Endothelial cell of umbilical vein (primary cell): ENCODE measurements around the gene SLC5A6. TPM values are rescaled to one million over a fixed set of nuclear protein-coding genes. Genes with fewer than 3 reads are reported as not detected.
A peak's percentile ranks its signal among the peaks of the same experiment; 100 is the strongest.

Source experiments
- BruUV-seq: library from RNA; stranded (reverse); fragments of 400-500 nt; replicated peaks from 2 replicates; lab custom pipeline; 2021; lab: Mats Ljungman, UMichigan
- CTCF ChIA-PET: fragments of 300-600, 350-600 bp; sonication (Branson Sonifier 250); formaldehyde crosslinking; loops from one replicate; lab custom pipeline; 2021; ENCODE audit warnings: antibody characterized with exemption, inconsistent platforms; lab: Charles Lee
- POLR2A ChIA-PET: fragments of 300-600, 350-600 bp; sonication (Branson Sonifier 250); formaldehyde crosslinking; loops from one replicate; lab custom pipeline; 2021; ENCODE audit warnings: antibody characterized with exemption, inconsistent platforms; lab: Charles Lee
- DNase-seq: peaks from one replicate; pipeline ENCODE4 v3.0.0-alpha.2; 2011; ENCODE audit warnings: low read depth, low spot score
- FAIRE-seq: peaks from 2 replicates; lab custom pipeline; 2011; peaks lifted over from hg19 to GRCh38; lab: Jason Lieb, UNC
- H2AFZ ChIP-seq: 2 replicates; pipeline ENCODE4 v1.6.0; 2012; ENCODE audit warnings: low read depth, low read length, control low read depth, inconsistent platforms
- H3K27ac ChIP-seq: 2 replicates; pipeline ENCODE4 v1.5.1; 2011; ENCODE audit warnings: low read depth, mild to moderate bottlenecking, control low read depth, low read length, moderate library complexity; ENCODE audit not compliant: insufficient read depth
- H3K27me3 ChIP-seq, 2 experiments: 2 replicates each; pipeline versions ENCODE4 v1.6.0 to v1.6.1; 2011; ENCODE audit warnings: low read length in 2 of 2, mixed read lengths in 1 of 2; ENCODE audit not compliant: control insufficient read depth in 2 of 2, insufficient read depth in 2 of 2
- H3K36me3 ChIP-seq, 2 experiments: 2 replicates in 1 of 2; 3 replicates in 1 of 2; pipeline ENCODE4 v1.5.1; 2011; ENCODE audit warnings: low read length in 2 of 2, mild to moderate bottlenecking in 1 of 2, moderate library complexity in 1 of 2; ENCODE audit not compliant: control insufficient read depth in 2 of 2, insufficient read depth in 2 of 2; ENCODE audit errors: extremely low read depth in 1 of 2
- H3K4me1 ChIP-seq: 3 replicates; pipeline ENCODE4 v1.5.1; 2011; ENCODE audit warnings: mild to moderate bottlenecking, low read length; ENCODE audit not compliant: control insufficient read depth, insufficient read depth; ENCODE audit errors: extremely low read depth
- H3K4me2 ChIP-seq: 2 replicates; pipeline ENCODE4 v1.6.1; 2011; ENCODE audit warnings: low read length, control low read depth, mixed read lengths; ENCODE audit not compliant: insufficient read depth
- H3K4me3 ChIP-seq, 3 experiments: fragments of 200-600 bp in 1 of 3; sonication (generic), shearing (Covaris generic) in 1 of 3; replicated peaks in 1 of 3; 2 replicates each; pipeline ENCODE4 v1.5.1; 2011 to 2016; ENCODE audit warnings: control low read depth in 3 of 3, low read length in 3 of 3, mild to moderate bottlenecking in 2 of 3, inconsistent platforms in 1 of 3, low read depth in 1 of 3, moderate library complexity in 1 of 3; ENCODE audit not compliant: insufficient read depth in 1 of 3
- H3K79me2 ChIP-seq: 2 replicates; pipeline ENCODE4 v1.6.0; 2012; ENCODE audit warnings: low read length, inconsistent platforms; ENCODE audit not compliant: control insufficient read depth, insufficient read depth
- H3K9ac ChIP-seq: replicated peaks from 2 replicates; pipeline ENCODE3; 2011; ENCODE audit warnings: low read length, control low read depth; ENCODE audit not compliant: insufficient read depth; ENCODE audit errors: extremely low read depth
- H3K9me1 ChIP-seq: replicated peaks from 3 replicates; pipeline ENCODE4 v1.6.0; 2011; ENCODE audit warnings: mild to moderate bottlenecking, low read length; ENCODE audit not compliant: control insufficient read depth, insufficient read depth; ENCODE audit errors: extremely low read depth
- H3K9me3 ChIP-seq: replicated peaks from 2 replicates; pipeline ENCODE4 v1.5.1; 2012; ENCODE audit warnings: low read length, inconsistent platforms; ENCODE audit not compliant: control insufficient read depth, insufficient read depth
- H4K20me1 ChIP-seq: replicated peaks from 2 replicates; pipeline ENCODE3; 2011; ENCODE audit warnings: mild to moderate bottlenecking, low read length; ENCODE audit not compliant: control insufficient read depth, insufficient read depth; ENCODE audit errors: extremely low read depth
- EZH2 ChIP-seq: IDR thresholded peaks from 2 replicates; pipeline ENCODE4 v1.6.1; 2012; ENCODE audit warnings: borderline replicate concordance, low read depth, mild to moderate bottlenecking, moderate library complexity, low read length, inconsistent platforms; ENCODE audit not compliant: severe bottlenecking
- FOS ChIP-seq: IDR thresholded peaks from 2 replicates; pipeline ENCODE4 v1.6.1; 2011; ENCODE audit warnings: mild to moderate bottlenecking, low read length, moderate library complexity, borderline replicate concordance; ENCODE audit not compliant: insufficient read depth
- GATA2 ChIP-seq: IDR thresholded peaks from 2 replicates; pipeline ENCODE4 v1.7.0; 2011; ENCODE audit warnings: low read depth, mild to moderate bottlenecking, moderate library complexity, mixed read lengths, low read length; ENCODE audit not compliant: insufficient read length, insufficient read depth
- JUN ChIP-seq: IDR thresholded peaks from 2 replicates; pipeline ENCODE4 v1.6.1; 2011; ENCODE audit warnings: borderline replicate concordance, low read depth; ENCODE audit not compliant: insufficient read length, insufficient read depth
- MYC ChIP-seq: IDR thresholded peaks from one replicate; pipeline ENCODE4 v1.6.1; 2011; ENCODE audit warnings: mild to moderate bottlenecking, low read depth, low read length
- POLR2AphosphoS5 ChIP-seq: IDR thresholded peaks from 2 replicates; pipeline ENCODE4 v1.6.1; 2012; ENCODE audit warnings: low read depth, mild to moderate bottlenecking, control low read depth, low read length, moderate library complexity; ENCODE audit not compliant: insufficient read depth
- dilution Hi-C: fragments of 300-500 bp; cut with MboI; formaldehyde crosslinking; loops from one replicate; pipeline ENCODE4 v1.15.0; 2019; ENCODE audit warnings: low sequenced_read_pairs; ENCODE audit not compliant: extremely low pct_ligation_motif_present
- intact Hi-C: fragments of 100-400 bp; cut with micrococcal nuclease; formaldehyde crosslinking; loops from one replicate; pipeline ENCODE4 v1.10.0; 2022
- polyA plus RNA-seq, 4 experiments: library from polyadenylated mRNA; depleted of rRNA in 3 of 4; stranded (reverse) in 3 of 4; unstranded in 1 of 4; fragments of >200 nt; gene quantifications; 2 replicates each; pipeline versions ENCODE4 v1.2.1 to v1.2.3, GENCODE V29; 2011 to 2012; ENCODE audit warnings: missing spikeins in 1 of 4
- total RNA-seq: library from RNA; stranded (reverse); gene quantifications from 2 replicates; pipeline ENCODE4 v1.2.3, GENCODE V29; 2021
- TF ChIP-seq, protein P1 (sequence below): IDR thresholded peaks from 2 replicates; pipeline ENCODE4 v1.6.1; 2011; ENCODE audit not compliant: insufficient read depth, insufficient read length

Gene SLC5A6
- total and polyA plus RNA-seq, 2 donors (not counting 3 experiments of a cell fraction or from before 2014, with no cell fraction given): 52.0 to 92.5 TPM

DNA sequence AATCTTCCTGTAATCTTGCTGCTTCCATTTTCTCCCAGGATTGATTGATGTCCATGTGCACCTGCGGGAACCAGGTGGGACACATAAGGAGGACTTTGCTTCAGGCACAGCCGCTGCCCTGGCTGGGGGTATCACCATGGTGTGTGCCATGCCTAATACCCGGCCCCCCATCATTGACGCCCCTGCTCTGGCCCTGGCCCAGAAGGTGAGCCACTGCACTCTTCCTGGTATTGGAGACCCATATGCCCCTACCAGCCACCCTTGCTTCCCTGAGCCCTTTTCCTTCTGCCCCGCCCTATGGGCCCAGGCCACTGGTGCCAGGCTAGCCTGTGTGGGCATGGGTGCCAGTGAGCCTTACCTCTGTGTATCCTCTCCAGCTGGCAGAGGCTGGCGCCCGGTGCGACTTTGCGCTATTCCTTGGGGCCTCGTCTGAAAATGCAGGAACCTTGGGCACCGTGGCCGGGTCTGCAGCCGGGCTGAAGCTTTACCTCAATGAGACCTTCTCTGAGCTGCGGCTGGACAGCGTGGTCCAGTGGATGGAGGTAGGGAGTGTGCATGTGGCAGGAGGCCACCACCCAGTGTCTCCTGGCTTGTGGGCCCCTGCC lies 25.4 kb upstream of the SLC5A6 start:
- Histone ChIP-seq H3K27me3 (no peaks in the 10 kb centered on the region), H3K79me2 (no peaks in the 10 kb centered on the region), H2AFZ (no peak overlapping the region), H3K4me3 (no peak overlapping the region), H3K9me1 (no peaks in the 10 kb centered on the region), H3K9ac (no peak overlapping the region), H3K4me1 (no peaks in the 10 kb centered on the region), H3K36me3 (peaks cover 32 to 86% of the 10 kb centered on the region in 2 experiments), H3K27ac (no peak overlapping the region), H3K9me3 (no peaks in the 10 kb centered on the region), H4K20me1 (no peaks in the 10 kb centered on the region), H3K4me2 (no peak overlapping the region)
- POLR2A ChIA-PET: no interaction called here
- no peak for FAIRE-seq
- TSS peak; percentile 12 for BruUV-seq
- CTCF ChIA-PET: interaction anchor here (3.0 kb wide), 1 partner anchor 43 kb away, joined by 9 read pairs; no protein-coding TSS in a partner anchor
- TF ChIP-seq, protein P1, sequence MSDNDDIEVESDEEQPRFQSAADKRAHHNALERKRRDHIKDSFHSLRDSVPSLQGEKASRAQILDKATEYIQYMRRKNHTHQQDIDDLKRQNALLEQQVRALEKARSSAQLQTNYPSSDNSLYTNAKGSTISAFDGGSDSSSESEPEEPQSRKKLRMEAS: no peak
- TF ChIP-seq MYC (no peak), EZH2 (no peak), FOS (no peak), GATA2 (no peak), JUN (no peak), POLR2AphosphoS5 (no peak)
- dilution Hi-C loops: no loop called here
- DNase-seq: no peak
- intact Hi-C loops: no loop called here
